HG03432 (cell line): Measurements from ENCODE around the gene RASL10B.

Experiments used
- ATAC-seq: cut with Tn5 transposase; IDR thresholded peaks from one replicate; pipeline ENCODE4 v1.9.1; 2021; ENCODE audit warnings: mild to moderate bottlenecking, moderate library complexity; ENCODE audit not compliant: unreplicated experiment

The RASL10B gene

GRCh38 chr17:35763767-35764122 lies 32.3 kb downstream of the RASL10B start:
- no peak for ATAC-seq

- ATAC-seq, result peak; percentile 91
Measured at GRCh38 chr17:35764123-35764991, 32.9 kb downstream of the RASL10B start.

DNA sequence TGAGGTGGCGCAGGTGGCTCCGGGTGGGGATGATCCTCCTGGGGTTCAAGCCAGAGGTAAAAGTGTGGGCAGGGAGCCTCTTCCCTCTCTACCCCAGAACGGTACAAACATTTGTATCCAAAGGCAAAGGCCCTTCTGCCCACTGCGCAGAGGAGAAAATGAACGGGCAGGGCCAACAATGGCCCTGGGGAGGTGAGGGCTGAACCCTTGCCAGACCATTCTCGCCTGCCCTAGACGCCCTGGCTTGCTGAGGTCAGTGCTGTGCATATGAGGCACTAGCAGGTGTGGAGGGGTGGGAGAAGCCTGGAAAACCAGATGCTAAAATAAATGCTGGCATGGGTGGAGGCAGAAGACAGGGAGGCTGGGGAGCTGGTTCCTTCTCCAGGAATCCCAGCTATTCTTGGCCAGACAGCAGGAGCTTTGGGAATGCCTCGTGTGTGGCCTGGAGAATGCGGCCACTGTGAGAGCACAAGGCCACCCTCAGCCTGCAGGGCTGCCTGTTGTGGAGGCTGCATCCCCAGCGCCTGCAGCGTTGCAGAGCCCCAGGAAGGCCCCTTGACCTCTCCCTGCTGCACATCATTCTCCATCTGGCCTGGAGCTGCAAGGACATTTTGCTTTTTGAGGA lies 33.8 kb downstream of the RASL10B start:
- ATAC-seq, result no peak

GRCh38 chr17:35765756-35766488 lies 34.5 kb downstream of the RASL10B start:
- no peak for ATAC-seq

- ATAC-seq, result no peak
Measured at GRCh38 chr17:35766489-35766877, 35.0 kb downstream of the RASL10B start.

DNA sequence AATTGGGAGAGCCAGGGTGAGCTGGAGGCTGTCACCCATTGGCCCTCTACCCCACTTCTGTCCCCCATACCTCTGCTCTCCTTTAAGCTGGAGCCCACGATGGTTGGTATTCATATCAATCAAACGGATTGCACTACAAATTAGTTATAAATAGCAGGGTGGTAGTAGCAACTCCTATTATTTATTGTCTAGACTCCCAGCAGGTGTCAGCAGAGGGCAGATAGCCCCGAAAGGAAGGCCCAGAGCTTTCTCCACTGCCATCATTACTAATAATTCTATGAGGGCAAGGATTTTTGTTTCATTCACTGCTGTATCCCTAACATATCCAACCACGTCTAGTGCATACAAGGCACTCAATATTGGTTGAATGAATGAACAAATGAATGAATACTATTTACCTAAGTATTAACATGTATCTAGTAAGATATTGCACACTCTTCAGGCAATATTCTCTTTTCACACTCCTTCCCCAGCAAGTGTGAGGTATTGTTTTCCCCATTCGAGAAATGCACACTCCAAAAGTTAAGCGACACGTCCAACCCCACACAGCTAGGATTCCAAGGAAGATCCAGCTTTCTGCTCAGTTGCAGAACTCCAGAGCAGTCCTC lies 35.6 kb downstream of the RASL10B start:
- no peak for ATAC-seq

DNA sequence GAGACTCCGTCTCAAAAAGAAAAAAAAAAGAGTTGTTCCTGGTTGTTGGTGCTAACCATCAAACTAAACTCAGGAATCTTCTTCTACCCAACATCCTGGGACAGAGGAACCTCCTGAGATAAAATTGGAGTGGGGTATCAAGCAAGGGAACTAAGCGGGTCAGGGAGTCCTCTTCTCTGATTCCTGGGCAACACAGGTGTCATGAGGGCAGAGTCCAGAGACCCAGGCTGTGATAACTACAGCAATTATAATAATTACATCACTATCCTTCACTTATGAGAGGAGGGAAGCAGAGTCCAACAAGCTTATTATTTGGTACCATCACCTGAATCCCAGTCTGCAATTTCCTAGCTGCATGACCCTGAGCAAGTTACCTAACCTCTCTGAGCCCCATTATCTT lies 37.4 kb downstream of the RASL10B start:
- ATAC-seq, result no peak

GRCh38 chr17:35769895-35770486 lies 38.6 kb downstream of the RASL10B start:
- no peak for ATAC-seq

GRCh38 chr17:35773129-35773528 lies 41.7 kb downstream of the RASL10B start:
- ATAC-seq, result no peak

GRCh38 chr17:35773679-35774425 lies 42.4 kb downstream of the RASL10B start:
- no peak for ATAC-seq

DNA sequence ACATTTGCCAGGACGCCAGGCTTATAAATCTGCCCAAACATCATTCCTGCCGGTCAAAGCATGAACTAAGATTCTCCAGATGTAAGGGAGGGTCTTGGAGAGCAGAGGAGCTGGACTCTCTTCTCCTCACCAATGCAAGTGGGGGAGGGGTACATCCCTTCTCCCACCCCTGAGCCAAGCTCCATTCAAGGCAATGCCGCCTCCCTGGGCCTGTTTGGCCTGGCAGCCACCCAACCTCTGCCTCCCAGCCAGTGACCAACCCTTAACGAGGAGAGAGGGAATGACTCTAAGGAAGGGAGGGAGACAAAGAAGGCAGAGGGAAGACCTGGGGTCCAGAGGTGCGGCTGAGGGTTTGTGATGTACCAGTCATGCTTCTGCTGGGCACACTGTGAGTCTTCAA lies 43.1 kb downstream of the RASL10B start:
- ATAC-seq, result no peak

GRCh38 chr17:35775039-35775438 lies 43.6 kb downstream of the RASL10B start:
- no peak for ATAC-seq

GRCh38 chr17:35775583-35775982 lies 44.1 kb downstream of the RASL10B start:
- no peak for ATAC-seq

DNA sequence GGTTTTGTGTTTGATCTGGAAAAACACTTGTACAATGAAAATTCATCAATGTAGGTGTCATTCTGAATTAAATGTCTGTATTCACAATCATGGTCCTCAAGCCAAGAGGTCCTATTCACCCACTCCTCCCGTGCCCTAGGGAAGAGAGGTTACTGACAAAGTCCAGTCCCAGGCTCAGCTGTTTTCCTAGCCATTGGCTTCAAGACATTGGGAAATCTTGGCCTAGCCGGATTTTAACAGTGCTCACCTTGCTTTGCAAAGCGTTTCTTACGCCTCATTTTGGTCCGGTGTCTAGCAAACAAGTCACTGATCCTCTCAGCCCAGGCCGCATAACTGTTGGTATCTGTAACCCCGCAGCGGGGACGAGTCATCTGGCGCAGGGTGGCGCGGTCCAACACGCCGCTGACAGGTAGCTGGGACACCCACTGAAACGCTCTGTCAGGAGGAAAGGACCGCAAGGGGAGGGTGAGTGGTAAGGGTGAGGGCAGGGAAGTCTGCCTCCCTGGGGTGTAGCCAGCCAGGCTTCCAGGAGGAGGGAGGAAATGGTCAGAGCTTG lies 47.3 kb downstream of the RASL10B start:
- ATAC-seq, result no peak

DNA sequence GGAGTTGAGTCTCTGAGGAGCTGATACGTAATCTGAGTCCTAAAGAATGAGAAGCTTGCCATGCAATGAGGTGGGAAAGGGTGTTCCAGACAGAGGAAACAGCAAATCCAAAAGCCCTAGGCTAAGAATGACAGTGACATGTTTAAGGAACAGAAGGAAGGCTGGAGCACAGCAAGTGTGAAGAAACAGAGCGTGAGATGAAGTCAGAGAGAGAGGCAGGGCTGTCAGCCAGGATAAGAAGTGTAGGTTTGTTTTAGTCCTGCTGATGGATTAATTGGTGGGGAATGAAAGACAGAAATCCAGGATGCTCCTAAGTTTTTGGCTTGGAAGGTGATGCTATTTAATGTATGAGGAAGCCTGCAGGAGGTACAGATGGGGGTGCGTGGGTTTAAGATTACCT lies 49.5 kb downstream of the RASL10B start:
- ATAC-seq, result no peak

GRCh38 chr17:35784895-35785294 lies 53.5 kb downstream of the RASL10B start:
- ATAC-seq, result no peak

- ATAC-seq, result no peak
Measured at GRCh38 chr17:35786941-35787432, 55.5 kb downstream of the RASL10B start.

- ATAC-seq, result no peak
Measured at GRCh38 chr17:35788477-35789368, 57.3 kb downstream of the RASL10B start.

- no peak for ATAC-seq
Measured at GRCh38 chr17:35790841-35791240, 59.4 kb downstream of the RASL10B start.
